ENCODE measurements around the gene EXOSC10. TPM values are rescaled to one million over a fixed set of nuclear protein-coding genes. Genes with fewer than 3 reads are reported as not detected.

Gene EXOSC10
- total and polyA plus RNA-seq, 9 of the 15 experiments (the other 6 are each of a cell fraction or from before 2014, with no cell fraction given): 23.4 to 150 (median 105) TPM

GRCh38 chr1:11061652-11062365 lies 37.9 kb downstream of the EXOSC10 start:
- Histone ChIP-seq H4K20me1 (replicated peaks; ENCODE audit: control insufficient read depth, insufficient read depth, low read length) (no peaks in the 10 kb centered on the region), H3K36me3 (ENCODE audit: control insufficient read depth, insufficient read depth, low read length) (peaks cover 67% of the 10 kb centered on the region; the same call in 2 of the 3 replicates), H3K9me3 (replicated peaks; ENCODE audit: control insufficient read depth, insufficient read depth, low read depth, low read length) (no peaks in the 10 kb centered on the region), H3K4me1 (replicated peaks in 1 of 2; ENCODE audit: control insufficient read depth in 2 of 2, insufficient read depth in 2 of 2, low read length in 2 of 2) (peaks cover 8 to 40% of the 10 kb centered on the region in 2 experiments; a peak in 4 of 5 replicates), H3K9ac (ENCODE audit: insufficient read depth in 1 of 2, low read depth in 2 of 2, low read length in 2 of 2) (peak overlapping the region in 1 of 2 experiments; percentile 97; a peak in 1 of 4 replicates), H3K4me2 (ENCODE audit: insufficient read depth, low read length) (peak overlapping the region; percentile 43; the same call in 1 of the 2 replicates), H3K4me3 (no peak overlapping the region), H2AFZ (ENCODE audit: low read depth, low read length) (no peak overlapping the region), H3K79me2 (ENCODE audit: control insufficient read depth, insufficient read depth, low read length) (peaks cover 44% of the 10 kb centered on the region), H3K27ac (ENCODE audit: extremely low read depth, low read depth, low read length) (no peak overlapping the region), H3K9me1 (ENCODE audit: control insufficient read depth, insufficient read depth, low read length) (no peaks in the 10 kb centered on the region), H3K27me3 (ENCODE audit: control insufficient read depth in 2 of 2, insufficient read depth in 2 of 2, low read length in 2 of 2) (no peaks in the 10 kb centered on the region)
- WGBS (ENCODE audit: insufficient coverage, low coverage, missing lambda C conversion rate): 55% methylated on average over 5 of the region's 5 CpGs
- intact Hi-C loops (cut with micrococcal nuclease) (no loop called here), in situ Hi-C loops (cut with MboI) (no loop called here)
- FAIRE-seq (no peak), DNase-seq (ENCODE audit: extremely low read depth in 1 of 4, low spot score in 3 of 4) (peak in 1 of 4 experiments; percentile 36), ATAC-seq (no peak)
- TF ChIP-seq CTCF (IDR thresholded peaks at IDR 0.05 in 2 of 3, conservative IDR thresholded peaks at IDR 0.05 in 1 of 3; ENCODE audit: insufficient read depth in 2 of 3, low read depth in 1 of 3, low read length in 3 of 3) (peak in 2 of 3 experiments; percentile 2 to 16; a peak in 1 of 6 replicates), ZFP36 (IDR thresholded peaks at IDR 0.05; ENCODE audit: low read depth, low read length, partially characterized antibody) (no peak), CTCFL (IDR thresholded peaks at IDR 0.05; ENCODE audit: borderline replicate concordance, insufficient read depth, low read depth, low read length, poor library complexity, severe bottlenecking) (peak; percentile 23), RAD21 (CRISPR knock-in tag; conservative IDR thresholded peaks at IDR 0.05 in 1 of 2, IDR thresholded peaks at IDR 0.05 in 1 of 2) (peak in 1 of 2 experiments; percentile 19; a peak in 1 of 4 replicates), TEAD4 (IDR thresholded peaks at IDR 0.05; ENCODE audit: low read length) (0 out of 2 replicates have a peak, but pooled peaks have one; percentile 8), TEAD4 (CRISPR knock-in tag; IDR thresholded peaks at IDR 0.05; ENCODE audit: borderline replicate concordance) (no peak)
- no TSS peak for BruUV-seq (replicated peaks)
- ChIA-PET CTCF (ENCODE audit: low intra/inter-chr PET ratio) (no interaction called here), POLR2A (interaction anchor here (0.8 to 3.5 kb wide), 6 partner anchors 9 to 18 kb away, joined by 3 to 11 read pairs (median 4); no protein-coding TSS in a partner anchor)

All from K562 (cell line).